OCI-LY7 (cell line): ENCODE measurements around the gene RBM19. TPM values are rescaled to one million over a fixed set of nuclear protein-coding genes. Genes with fewer than 3 reads are reported as not detected.
A peak's percentile ranks its signal among the peaks of the same experiment; 100 is the strongest.

ENCODE experiments used
- BruUV-seq: library from RNA; stranded (reverse); fragments of 400-500 nt; replicated peaks from 2 replicates; lab custom pipeline; 2021; lab: Mats Ljungman, UMichigan
- CTCF ChIA-PET: fragments of 300-600 bp; sonication (Branson Sonifier 250); formaldehyde crosslinking; loops from one replicate; lab custom pipeline; 2022; ENCODE audit warnings: antibody characterized with exemption; ENCODE audit not compliant: unreplicated experiment; lab: Charles Lee
- POLR2A ChIA-PET: fragments of 300-600 bp; sonication (Branson Sonifier 250); formaldehyde crosslinking; loops from one replicate; lab custom pipeline; 2022; ENCODE audit warnings: antibody characterized with exemption; lab: Charles Lee
- DNase-seq: peaks from one replicate; pipeline ENCODE4 v3.0.0-alpha.2; 2015; ENCODE audit warnings: low spot score
- H2AFZ ChIP-seq: fragments of 200-600 bp; sonication (generic), shearing (Covaris generic); 2 replicates; pipeline ENCODE4 v1.6.1; 2014; ENCODE audit warnings: mild to moderate bottlenecking, antibody characterized with exemption, low read length, moderate library complexity
- H3K27ac ChIP-seq: fragments of 200-600 bp; sonication (generic); 2 replicates; pipeline ENCODE4 v1.5.1; 2014; ENCODE audit warnings: mixed run types, low read depth, mild to moderate bottlenecking, moderate library complexity, low read length, inconsistent platforms; ENCODE audit not compliant: poor library complexity, severe bottlenecking
- H3K36me3 ChIP-seq: fragments of 200-600 bp; sonication (generic); 2 replicates; pipeline ENCODE4 v1.6.1; 2014; ENCODE audit warnings: mild to moderate bottlenecking, antibody characterized with exemption, low read length, moderate library complexity, mixed read lengths; ENCODE audit not compliant: insufficient read depth
- H3K4me1 ChIP-seq: fragments of 200-600 bp; sonication (generic); 2 replicates; pipeline ENCODE4 v1.5.1; 2014; ENCODE audit warnings: mild to moderate bottlenecking, low read length; ENCODE audit not compliant: insufficient read depth, poor library complexity, severe bottlenecking
- H3K4me2 ChIP-seq: fragments of 200-600 bp; sonication (generic); 2 replicates; pipeline ENCODE4 v1.6.1; 2014; ENCODE audit warnings: mild to moderate bottlenecking, low read length
- H3K4me3 ChIP-seq: fragments of 200-600 bp; sonication (generic); 2 replicates; pipeline ENCODE4 v1.5.1; 2014; ENCODE audit warnings: mild to moderate bottlenecking, low read depth, low read length; ENCODE audit not compliant: poor library complexity, severe bottlenecking
- H3K79me2 ChIP-seq: fragments of 200-600 bp; sonication (generic); 2 replicates; pipeline ENCODE4 v1.6.1; 2016; ENCODE audit warnings: low read depth, mild to moderate bottlenecking, low read length, moderate library complexity, mixed read lengths; ENCODE audit not compliant: insufficient read depth
- H3K9me2 ChIP-seq: fragments of 200-600 bp; sonication (generic); 2 replicates; pipeline ENCODE4 v1.6.1; 2016; ENCODE audit warnings: mild to moderate bottlenecking, low read length, mixed read lengths; ENCODE audit not compliant: insufficient read depth
- H3K9me3 ChIP-seq: fragments of 200-600 bp; sonication (generic); 2 replicates; pipeline ENCODE4 v1.6.1; 2014; ENCODE audit warnings: mild to moderate bottlenecking, mixed run types, low read length, mixed read lengths
- H4K20me1 ChIP-seq: fragments of 200-600 bp; sonication (generic); 2 replicates; pipeline ENCODE4 v1.6.1; 2014; ENCODE audit warnings: mild to moderate bottlenecking, antibody characterized with exemption, low read length, moderate library complexity, mixed read lengths; ENCODE audit not compliant: insufficient read depth
- CTCF ChIP-seq: fragments of 200-600 bp; sonication (generic); conservative IDR thresholded peaks from 2 replicates; pipeline ENCODE4 v1.5.1; 2014; ENCODE audit warnings: mild to moderate bottlenecking, antibody characterized with exemption, low read length, moderate library complexity, mixed read lengths
- EZH2phosphoT487 ChIP-seq: fragments of 200-600 bp; sonication (generic); IDR thresholded peaks from 2 replicates; pipeline ENCODE4 v1.6.1; 2018; ENCODE audit warnings: low read depth, borderline replicate concordance, mild to moderate bottlenecking, mixed run types, antibody characterized with exemption, low read length, moderate library complexity, mixed read lengths
- intact Hi-C: fragments of 100-400 bp; cut with micrococcal nuclease; formaldehyde crosslinking; loops from one replicate; pipeline ENCODE4 v1.10.0; 2022; ENCODE audit not compliant: unreplicated experiment
- total RNA-seq, 2 experiments: library from RNA; depleted of rRNA in 1 of 2; stranded (reverse); fragments of >200 nt in 1 of 2; shearing (Covaris generic) in 1 of 2; gene quantifications; 2 replicates each; pipeline ENCODE4 v1.2.3, GENCODE V29; 2014 to 2022

RBM19 gene
- total RNA-seq, 2 experiments from 2014 or later: 37.8 to 46.2 TPM

DNA sequence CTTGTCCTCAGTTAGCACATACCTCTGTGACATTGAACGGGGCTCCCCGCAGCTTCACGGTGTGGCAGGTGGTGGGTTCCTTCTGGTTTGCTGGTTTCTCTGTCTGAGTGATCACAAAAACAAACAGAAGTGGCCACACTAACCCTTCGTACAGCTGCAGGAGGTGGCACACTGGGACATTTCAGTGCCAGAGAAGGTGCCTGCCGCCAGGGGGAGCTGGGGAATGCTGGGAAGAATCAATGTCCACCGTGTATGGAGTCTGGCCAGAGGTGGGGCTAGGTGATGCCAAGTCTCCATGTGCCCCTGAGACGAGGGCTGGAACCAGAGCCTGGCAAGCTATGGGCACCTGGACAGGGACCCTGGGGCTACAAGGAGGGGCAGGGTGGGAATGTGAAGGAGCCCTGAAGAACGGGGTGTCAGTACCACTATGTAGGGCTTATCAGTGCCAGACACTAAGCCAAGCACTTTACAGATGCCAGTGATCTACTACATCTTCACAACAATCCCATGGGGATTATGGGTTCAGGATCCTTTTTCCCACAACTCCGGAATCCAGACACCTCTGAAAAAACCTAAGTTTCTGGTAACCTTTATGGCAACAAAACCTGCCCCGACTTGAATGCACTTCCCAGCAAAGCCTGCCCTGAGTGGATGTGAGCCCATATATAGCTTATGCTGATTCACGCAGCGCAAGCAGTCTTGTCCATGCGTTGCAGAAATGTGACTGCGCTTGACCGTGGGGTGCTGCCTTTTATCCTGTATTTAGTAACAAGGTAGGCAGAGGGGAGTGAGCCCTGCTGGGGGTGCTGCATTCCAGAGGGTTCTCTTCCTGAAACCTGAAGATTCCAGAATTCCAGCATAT lies 10.8 kb downstream of the RBM19 start:
- intact Hi-C loops: no loop called here
- Histone ChIP-seq H3K4me2 (no peak overlapping the region), H3K79me2 (no peaks in the 10 kb centered on the region), H4K20me1 (no peaks in the 10 kb centered on the region), H3K9me2 (no peaks in the 10 kb centered on the region), H3K4me3 (no peak overlapping the region), H3K9me3 (no peaks in the 10 kb centered on the region), H3K4me1 (no peaks in the 10 kb centered on the region), H3K36me3 (peaks cover 68% of the 10 kb centered on the region), H3K27ac (no peak overlapping the region), H2AFZ (no peak overlapping the region)
- POLR2A ChIA-PET: no interaction called here
- CTCF ChIA-PET: interaction anchor here (1.3 kb wide), 1 partner anchor 11 kb away, joined by 4 read pairs; no protein-coding TSS in a partner anchor
- BruUV-seq: no TSS peak
- TF ChIP-seq CTCF (peak; percentile 63), EZH2phosphoT487 (no peak)
- peak; percentile 7 for DNase-seq

GRCh38 chr12:113954547-113954946 lies 11.6 kb downstream of the RBM19 start:
- intact Hi-C loops: no loop called here
- no peak for TF ChIP-seq EZH2phosphoT487
- no peak for TF ChIP-seq CTCF
- Histone ChIP-seq H3K79me2 (no peaks in the 10 kb centered on the region), H3K36me3 (peaks cover 65% of the 10 kb centered on the region), H3K9me3 (no peaks in the 10 kb centered on the region), H4K20me1 (no peaks in the 10 kb centered on the region), H3K4me2 (no peak overlapping the region), H3K4me1 (no peaks in the 10 kb centered on the region), H3K27ac (no peak overlapping the region), H2AFZ (no peak overlapping the region), H3K9me2 (no peaks in the 10 kb centered on the region), H3K4me3 (no peak overlapping the region)
- no peak for DNase-seq
- ChIA-PET CTCF (no interaction called here), POLR2A (no interaction called here)
- BruUV-seq: no TSS peak

GRCh38 chr12:113950873-113951272 lies 15.3 kb downstream of the RBM19 start:
- no peak overlapping the region for H3K4me2 ChIP-seq
- H4K20me1 ChIP-seq: no peaks in the 10 kb centered on the region
- no peak overlapping the region for H3K4me3 ChIP-seq
- no peaks in the 10 kb centered on the region for H3K79me2 ChIP-seq
- H3K36me3 ChIP-seq: peaks cover 76% of the 10 kb centered on the region
- POLR2A ChIA-PET: no interaction called here
- intact Hi-C loops: no loop called here
- TF ChIP-seq EZH2phosphoT487 (no peak), CTCF (no peak)
- DNase-seq: no peak
- H3K27ac ChIP-seq: no peak overlapping the region
- no peaks in the 10 kb centered on the region for H3K9me2 ChIP-seq
- CTCF ChIA-PET: no interaction called here
- no peaks in the 10 kb centered on the region for H3K4me1 ChIP-seq
- H2AFZ ChIP-seq: no peak overlapping the region
- BruUV-seq: no TSS peak
- no peaks in the 10 kb centered on the region for H3K9me3 ChIP-seq
